Fibroblast of the aortic adventitia (primary cell): ENCODE data around the gene CSRP1. TPM values are rescaled to one million over a fixed set of nuclear protein-coding genes. Genes with fewer than 3 reads are reported as not detected.

ENCODE experiments used
- DNase-seq: peaks from one replicate; pipeline ENCODE4 v3.0.0-alpha.2; 2010; ENCODE audit warnings: low read depth
- H3K4me3 ChIP-seq: 2 replicates; pipeline ENCODE4 v1.5.1; 2011; ENCODE audit warnings: low read depth, mild to moderate bottlenecking, control low read depth, low read length, moderate library complexity
- CTCF ChIP-seq: IDR thresholded peaks from 2 replicates; pipeline ENCODE4 v1.5.1; 2011; ENCODE audit warnings: mild to moderate bottlenecking, low read length, control low read depth, inconsistent platforms; ENCODE audit not compliant: insufficient read depth
- total RNA-seq: library from RNA; depleted of rRNA; stranded (reverse); fragments of >200 nt; gene quantifications from 2 replicates; pipeline ENCODE4 v1.2.3, GENCODE V29; 2012; ENCODE audit warnings: low replicate concordance

The CSRP1 gene
- total RNA-seq, 1 donor, result 86.9 TPM

DNA sequence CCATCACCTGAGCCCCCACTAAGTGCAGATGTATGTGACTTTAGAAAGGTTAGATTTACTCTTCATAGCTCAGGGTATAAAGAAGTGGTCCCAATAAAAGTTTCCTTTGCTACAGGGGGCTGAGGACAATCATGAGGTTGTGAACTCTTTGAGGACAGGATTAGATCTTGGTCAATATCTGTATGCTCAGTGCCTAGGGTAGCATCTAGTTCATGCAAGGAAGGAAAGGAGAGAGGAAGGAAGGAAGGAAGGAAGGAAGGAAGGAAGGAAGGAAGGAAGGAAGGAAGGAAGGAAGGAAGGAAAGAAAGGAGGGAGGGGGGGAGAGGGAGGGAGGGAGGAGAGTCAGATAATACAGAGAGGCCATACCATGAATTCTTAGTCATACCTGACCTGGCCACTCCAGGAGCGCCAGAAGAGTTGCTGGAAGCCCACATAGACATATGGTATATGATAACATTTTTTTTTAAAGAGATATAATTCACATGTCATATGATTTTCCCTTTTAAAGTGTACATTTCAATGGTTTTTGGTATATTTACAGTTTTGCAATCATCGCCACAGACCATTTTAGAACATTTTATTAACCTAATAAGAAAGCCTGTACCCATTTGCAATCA is 9.7 kb upstream of the CSRP1 start:
- TF ChIP-seq CTCF, result no peak

DNA sequence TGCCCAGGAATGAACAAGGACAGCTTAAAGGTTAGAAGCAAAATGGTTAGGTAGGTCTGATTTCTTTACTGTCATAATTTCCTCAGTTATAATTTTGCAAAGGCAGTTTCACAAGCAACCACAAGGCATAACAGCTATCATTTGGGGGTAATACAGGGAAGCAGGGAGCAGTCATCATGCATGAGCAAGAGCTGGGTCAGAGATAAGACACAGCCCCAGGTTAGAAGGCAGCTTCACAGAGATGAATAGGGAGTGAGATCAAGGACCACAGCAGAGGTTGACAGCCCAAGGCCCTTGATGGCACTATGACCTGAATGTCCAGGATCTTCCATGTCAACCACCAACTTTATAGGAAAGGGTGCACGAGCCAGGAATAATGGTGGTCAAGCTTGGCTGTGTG is 9.0 kb upstream of the CSRP1 start:
- H3K4me3 ChIP-seq, result no peak overlapping the region
- DNase-seq, result no peak
- TF ChIP-seq CTCF, result peak; percentile 8

More for the DNA sequence above, 9.7 kb upstream of the CSRP1 start:
- no peak for DNase-seq
- H3K4me3 ChIP-seq, result no peak overlapping the region

DNA sequence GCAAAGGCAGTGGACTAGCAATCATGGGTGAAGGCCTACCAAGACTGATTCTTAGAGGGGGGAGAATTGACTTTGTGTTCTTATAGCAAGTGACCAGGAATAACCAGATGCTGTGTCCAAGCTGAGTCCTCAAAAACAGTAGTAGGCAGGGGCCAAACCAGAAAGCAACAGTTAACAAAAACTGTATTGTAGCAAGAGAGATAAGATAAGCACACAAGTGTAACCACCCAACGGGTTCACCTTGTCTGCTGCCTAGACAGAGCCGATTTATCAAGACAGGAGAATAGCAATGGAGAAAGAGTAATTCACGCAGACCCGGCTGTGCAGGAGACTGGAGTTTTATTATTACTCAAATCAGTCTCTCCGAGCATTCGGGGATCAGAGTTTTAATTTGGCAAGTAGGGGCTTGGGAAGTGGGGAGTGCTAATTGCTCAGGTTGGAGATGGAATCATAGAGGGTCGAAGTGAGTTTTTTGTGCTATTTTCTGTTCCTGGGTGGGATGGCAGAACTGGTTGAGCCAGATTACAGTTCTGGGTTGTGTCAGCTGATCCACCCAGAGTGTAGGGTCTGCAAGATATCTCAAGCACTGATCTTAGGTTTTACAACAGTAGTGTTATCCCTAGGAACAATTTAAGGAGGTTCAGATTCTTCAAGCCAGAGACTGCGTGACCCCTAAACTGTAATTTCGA is 8.3 kb upstream of the CSRP1 start:
- DNase-seq, result no peak
- no peak overlapping the region for H3K4me3 ChIP-seq
- TF ChIP-seq CTCF, result no peak

- no peak for DNase-seq
- no peak for TF ChIP-seq CTCF
- no peak overlapping the region for H3K4me3 ChIP-seq
These were observed 7.5 kb upstream of the CSRP1 start for GRCh38 chr1:201514466-201514865.

DNA sequence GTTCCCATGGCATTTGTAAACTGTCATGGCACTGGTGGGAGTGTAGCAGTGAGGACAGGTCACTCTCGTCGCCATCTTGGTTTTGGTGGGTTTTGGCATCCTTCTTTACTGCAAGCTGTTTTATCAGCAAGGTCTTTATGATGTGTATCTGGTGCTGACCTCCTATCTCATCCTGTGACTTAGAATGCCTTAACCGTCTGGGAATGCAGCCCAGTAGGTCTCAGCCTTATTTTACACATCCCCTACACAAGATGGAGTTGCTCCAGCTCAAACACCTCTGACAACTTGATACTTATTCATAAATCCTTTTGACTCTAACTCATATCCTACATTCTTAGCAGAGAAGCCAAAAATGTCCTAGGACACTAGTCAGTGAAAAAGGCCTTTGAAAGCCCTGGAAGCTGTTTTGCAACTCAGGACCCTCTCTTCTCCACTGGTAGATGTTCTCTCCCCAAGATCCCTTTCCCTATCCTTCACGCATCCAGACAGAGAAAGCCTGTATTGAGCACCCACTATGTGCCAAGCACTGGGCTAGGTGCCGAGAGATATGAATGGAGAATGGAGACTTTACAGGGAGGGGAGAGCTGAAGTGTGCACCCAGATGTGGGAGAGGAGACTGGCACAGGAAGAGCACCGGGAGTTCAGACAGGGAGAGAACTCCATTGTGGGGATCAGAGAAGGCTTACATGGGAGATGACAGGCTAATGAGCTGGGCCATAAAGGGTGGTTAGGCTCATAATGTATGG is 6.7 kb upstream of the CSRP1 start:
- no peak for DNase-seq
- H3K4me3 ChIP-seq, result no peak overlapping the region
- TF ChIP-seq CTCF, result no peak

DNA sequence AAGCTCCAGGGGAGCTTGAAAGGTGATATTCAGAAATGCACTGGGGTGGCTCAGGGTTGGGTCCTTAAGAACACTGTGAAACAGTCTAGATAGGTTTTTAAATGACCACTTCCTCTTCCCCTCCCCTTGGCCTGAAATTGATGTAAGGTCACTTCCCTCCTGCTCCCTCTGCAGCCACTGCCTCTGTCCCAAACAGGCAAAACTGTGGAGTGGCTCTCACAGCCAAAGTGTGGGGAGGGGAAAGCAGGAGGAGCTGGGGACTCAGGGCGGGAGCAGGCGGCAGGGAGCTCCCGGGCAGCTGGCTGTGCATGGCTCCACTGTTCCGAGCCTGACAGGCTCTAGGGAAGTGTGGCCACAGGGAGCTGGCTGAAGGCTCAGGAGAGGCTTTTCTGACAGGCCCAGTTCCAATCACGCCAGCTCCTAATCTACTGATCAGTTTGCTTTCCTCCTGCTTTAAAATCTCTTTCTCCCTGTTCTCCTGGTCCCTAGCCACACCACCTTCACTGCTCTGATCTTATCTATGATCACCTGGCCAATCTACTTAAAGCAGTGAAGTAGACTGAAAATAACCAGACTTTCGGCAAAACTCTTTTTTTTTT is 5.1 kb upstream of the CSRP1 start:
- no peak for TF ChIP-seq CTCF
- H3K4me3 ChIP-seq, result no peak overlapping the region
- DNase-seq, result no peak
